HK-2 (cell line): ENCODE data around the gene BPGM.

Source experiments
- DNase-seq: peaks from one replicate; pipeline ENCODE4 v3.0.0-alpha.2; 2018; ENCODE audit not compliant: unreplicated experiment

Gene BPGM

GRCh38 chr7:134697205-134697886 is 50.7 kb downstream of the BPGM start:
- DNase-seq: no peak

GRCh38 chr7:134698481-134698880 is 51.8 kb downstream of the BPGM start:
- no peak for DNase-seq

GRCh38 chr7:134699021-134699818 is 52.6 kb downstream of the BPGM start:
- DNase-seq: no peak

- no peak for DNase-seq
These were observed 53.2 kb downstream of the BPGM start for GRCh38 chr7:134699899-134700298.

- DNase-seq: no peak
These were observed 54.6 kb downstream of the BPGM start for GRCh38 chr7:134701272-134701671.

- DNase-seq: no peak
These were observed 56.0 kb downstream of the BPGM start for GRCh38 chr7:134702366-134703240.

- no peak for DNase-seq
These were observed 56.6 kb downstream of the BPGM start for GRCh38 chr7:134703241-134703594.

- no peak for DNase-seq
These were observed 57.1 kb downstream of the BPGM start for GRCh38 chr7:134703782-134704181.

- no peak for DNase-seq
These were observed 58.2 kb downstream of the BPGM start for GRCh38 chr7:134704827-134705226.

- no peak for DNase-seq
These were observed 59.1 kb downstream of the BPGM start for GRCh38 chr7:134705716-134706115.

- no peak for DNase-seq
These were observed 59.8 kb downstream of the BPGM start for GRCh38 chr7:134706468-134706867.

GRCh38 chr7:134707663-134708378 is 61.2 kb downstream of the BPGM start:
- no peak for DNase-seq

- no peak for DNase-seq
These were observed 62.0 kb downstream of the BPGM start for GRCh38 chr7:134708692-134709091.

GRCh38 chr7:134709197-134709596 is 62.5 kb downstream of the BPGM start:
- no peak for DNase-seq

- no peak for DNase-seq
These were observed 63.8 kb downstream of the BPGM start for GRCh38 chr7:134710511-134710853.

- DNase-seq: no peak
These were observed 64.4 kb downstream of the BPGM start for GRCh38 chr7:134710854-134711624.

GRCh38 chr7:134712196-134712595 is 65.5 kb downstream of the BPGM start:
- no peak for DNase-seq

GRCh38 chr7:134714470-134715205 is 68.0 kb downstream of the BPGM start:
- no peak for DNase-seq

GRCh38 chr7:134718211-134718875 is 71.7 kb downstream of the BPGM start:
- no peak for DNase-seq
